Peyer's patch (tissue), 4 donors: Measurements from ENCODE around the gene LAMB1. TPM values are rescaled to one million over a fixed set of nuclear protein-coding genes. Genes with fewer than 3 reads are reported as not detected.

Source experiments
- DNase-seq, 3 donors: peaks; one replicate each; pipeline ENCODE4 v3.0.0-alpha.2; 2017 to 2019
- H3K27ac ChIP-seq, 4 donors: fragments of 200-600 bp; sonication (generic); one replicate each; pipeline ENCODE4 v1.5.1; 2016 to 2019
- H3K27me3 ChIP-seq, 2 donors: fragments of 200-600 bp; sonication (generic); one replicate each; pipeline ENCODE4 v1.5.1; 2019
- H3K36me3 ChIP-seq, 3 donors: fragments of 200-600 bp; sonication (generic); one replicate each; pipeline ENCODE4 v1.5.1; 2016 to 2019
- H3K4me1 ChIP-seq, 4 donors: fragments of 200-600 bp; sonication (generic); one replicate each; pipeline ENCODE4 v1.5.1; 2016 to 2019
- H3K4me3 ChIP-seq, 4 donors: fragments of 200-600 bp; sonication (generic); 1 replicate in 3 of 4; 2 replicates in 1 of 4; pipeline ENCODE4 v1.5.1; 2016 to 2019; ENCODE audit warnings: mild to moderate bottlenecking in 1 of 4
- H3K9me3 ChIP-seq, 4 donors: fragments of 200-600 bp; sonication (generic); one replicate each; pipeline ENCODE4 v1.5.1; 2016 to 2019; ENCODE audit warnings: mild to moderate bottlenecking in 1 of 4
- CTCF ChIP-seq, 6 experiments: fragments of 450-650 bp in 4 of 6; fragments of 200-600 bp in 2 of 6; sonication (generic) in 1 of 6; IDR thresholded peaks; one replicate each; pipeline ENCODE4 v1.5.1; 2017 to 2019; ENCODE audit warnings: antibody characterized with exemption in 6 of 6, mild to moderate bottlenecking in 3 of 6, moderate library complexity in 1 of 6
- POLR2A ChIP-seq, 2 donors: fragments of 450-650 bp; IDR thresholded peaks; one replicate each; pipeline ENCODE4 v1.5.1; 2017; ENCODE audit warnings: antibody characterized with exemption in 2 of 2, mild to moderate bottlenecking in 2 of 2, moderate library complexity in 2 of 2
- total RNA-seq, 4 donors: library from RNA; depleted of rRNA; stranded (reverse); fragments of >200 nt; gene quantifications; one replicate each; pipeline ENCODE4 v1.1.0, GENCODE V29; 2016

LAMB1 gene
- total RNA-seq, 4 donors from 2014 or later: 97.6 to 821 (median 155) TPM

- no peak for TF ChIP-seq POLR2A (IDR thresholded peaks at IDR 0.05)
- TF ChIP-seq CTCF (IDR thresholded peaks at IDR 0.05): no peak
- DNase-seq: no peak
- no peak overlapping the region for H3K27ac ChIP-seq
- no peaks in the 10 kb centered on the region for H3K9me3 ChIP-seq
- peaks cover 0 to 19% (median 0%) of the 10 kb centered on the region in 4 donors for H3K4me1 ChIP-seq
- H3K27me3 ChIP-seq: no peaks in the 10 kb centered on the region
- H3K36me3 ChIP-seq: peaks cover 0 to 55% (median 0%) of the 10 kb centered on the region in 3 donors
- H3K4me3 ChIP-seq: no peak overlapping the region
These were observed 66.6 kb downstream of the LAMB1 start for GRCh38 chr7:107936312-107936711.

GRCh38 chr7:107934991-107935770 is 67.8 kb downstream of the LAMB1 start:
- Histone ChIP-seq H3K27ac (no peak overlapping the region), H3K36me3 (peaks cover 0 to 56% (median 0%) of the 10 kb centered on the region in 3 donors)
- TF ChIP-seq POLR2A (IDR thresholded peaks at IDR 0.05) (no peak), CTCF (IDR thresholded peaks at IDR 0.05) (no peak)

GRCh38 chr7:107933386-107934013 is 69.5 kb downstream of the LAMB1 start:
- TF ChIP-seq POLR2A (IDR thresholded peaks at IDR 0.05) (no peak), CTCF (IDR thresholded peaks at IDR 0.05) (no peak)
- Histone ChIP-seq H3K4me1 (peaks cover 0 to 12% (median 0%) of the 10 kb centered on the region in 4 donors), H3K27me3 (no peaks in the 10 kb centered on the region), H3K36me3 (peaks cover 0 to 70% (median 0%) of the 10 kb centered on the region in 3 donors), H3K4me3 (no peak overlapping the region), H3K27ac (peak overlapping the region in 1 of 4 donors; percentile 10), H3K9me3 (no peaks in the 10 kb centered on the region)
- DNase-seq: no peak

More at GRCh38 chr7:107934991-107935770, 67.8 kb downstream of the LAMB1 start:
- Histone ChIP-seq H3K9me3 (no peaks in the 10 kb centered on the region), H3K27me3 (no peaks in the 10 kb centered on the region), H3K4me3 (no peak overlapping the region), H3K4me1 (peaks cover 0 to 19% (median 0%) of the 10 kb centered on the region in 4 donors)
- DNase-seq: no peak

GRCh38 chr7:107932805-107933204 is 70.2 kb downstream of the LAMB1 start:
- DNase-seq: no peak
- H3K4me1 ChIP-seq: peaks cover 0 to 12% (median 0%) of the 10 kb centered on the region in 4 donors
- no peaks in the 10 kb centered on the region for H3K27me3 ChIP-seq
- peaks cover 0 to 77% (median 0%) of the 10 kb centered on the region in 3 donors for H3K36me3 ChIP-seq
- TF ChIP-seq CTCF (IDR thresholded peaks at IDR 0.05) (no peak), POLR2A (IDR thresholded peaks at IDR 0.05) (no peak)
- H3K4me3 ChIP-seq: no peak overlapping the region
- no peak overlapping the region for H3K27ac ChIP-seq
- H3K9me3 ChIP-seq: no peaks in the 10 kb centered on the region

DNA sequence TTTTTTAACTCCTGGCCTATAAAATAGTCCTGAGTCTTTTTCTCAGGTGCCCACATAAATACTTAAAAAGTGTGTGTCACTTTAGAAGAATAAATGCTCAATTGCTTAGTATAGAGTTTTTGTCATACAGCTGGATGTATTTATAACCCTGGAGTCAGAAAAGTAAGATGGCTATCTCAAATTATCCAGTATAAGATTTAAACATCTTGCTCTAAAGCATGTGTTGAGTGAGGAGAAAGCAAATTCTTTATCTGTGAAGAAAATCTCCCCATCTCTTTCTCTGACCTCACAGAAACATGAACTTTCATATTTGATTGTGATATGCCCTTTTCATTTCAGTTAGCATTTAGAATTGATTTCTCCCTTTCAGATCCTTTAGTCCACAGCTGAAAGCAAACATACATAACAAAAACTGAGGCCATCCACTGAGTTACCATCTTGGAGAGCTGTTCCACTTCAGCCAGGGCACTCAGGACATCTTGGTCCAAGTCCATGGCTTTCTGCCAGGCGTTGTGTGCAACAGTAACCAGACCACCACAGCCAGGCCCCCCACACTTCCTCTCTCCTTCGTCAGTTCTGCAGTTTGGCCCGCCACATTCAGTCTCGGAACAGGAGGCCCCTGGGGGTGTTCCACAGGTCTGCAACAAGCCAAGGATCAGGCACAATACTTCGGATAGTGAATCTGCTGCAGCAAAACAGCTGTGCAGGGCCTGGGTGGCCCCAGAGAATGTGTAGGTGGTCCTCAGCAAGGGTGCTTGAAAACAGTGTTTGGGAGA is 71.0 kb downstream of the LAMB1 start:
- Histone ChIP-seq H3K4me1 (peaks cover 0 to 12% (median 0%) of the 10 kb centered on the region in 4 donors), H3K4me3 (no peak overlapping the region), H3K27ac (peak overlapping the region in 1 of 4 donors; percentile 15), H3K27me3 (no peaks in the 10 kb centered on the region), H3K9me3 (no peaks in the 10 kb centered on the region), H3K36me3 (peaks cover 0 to 79% (median 0%) of the 10 kb centered on the region in 3 donors)
- TF ChIP-seq CTCF (IDR thresholded peaks at IDR 0.05) (no peak), POLR2A (IDR thresholded peaks at IDR 0.05) (no peak)
- DNase-seq: no peak
